ENCODE measurements around the gene ABR. TPM values are rescaled to one million over a fixed set of nuclear protein-coding genes. Genes with fewer than 3 reads are reported as not detected.

ABR gene
- total RNA-seq, 1 donor from 2014 or later: 70.9 TPM

DNA sequence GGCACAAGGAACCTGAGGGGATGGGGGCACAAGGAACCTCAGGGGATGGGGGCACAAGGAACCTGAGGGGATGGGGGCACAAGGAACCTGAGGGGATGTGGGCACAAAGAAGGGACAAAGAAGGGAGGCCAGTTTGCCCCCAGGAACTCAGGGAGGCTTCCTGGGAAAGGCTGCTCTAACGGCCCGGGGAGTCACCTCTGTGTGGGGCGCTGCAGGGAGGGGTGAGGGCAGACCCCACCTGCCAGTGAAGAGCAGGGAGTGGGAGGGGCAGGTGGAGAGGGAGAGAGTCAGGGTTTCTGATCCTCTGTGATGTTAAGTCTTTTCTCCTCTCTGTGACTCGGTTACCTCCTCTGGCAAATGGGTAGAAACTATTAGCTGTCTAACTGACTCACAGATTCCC is 125.1 kb downstream of the ABR start:
- Histone ChIP-seq H3K27me3 (ENCODE audit: insufficient read depth, low read length) (no peaks in the 10 kb centered on the region), H3K4me3 (ENCODE audit: insufficient read depth, low read depth, low read length) (no peak overlapping the region), H3K4me2 (ENCODE audit: low read length) (no peak overlapping the region), H4K20me1 (ENCODE audit: insufficient read depth, low read length) (peaks cover 36% of the 10 kb centered on the region), H3K9ac (ENCODE audit: low read length) (no peak overlapping the region), H3K9me3 (ENCODE audit: insufficient read depth, low read depth, low read length) (no peaks in the 10 kb centered on the region), H3K79me2 (ENCODE audit: insufficient read depth, low read length) (no peaks in the 10 kb centered on the region), H3K4me1 (ENCODE audit: insufficient read depth, low read length) (no peaks in the 10 kb centered on the region), H3K27ac (ENCODE audit: low read depth, low read length) (no peak overlapping the region), H3K36me3 (ENCODE audit: insufficient read depth, low read length) (peaks cover 22% of the 10 kb centered on the region), H2AFZ (ENCODE audit: low read depth, low read length) (no peak overlapping the region)
- Mint-ChIP-seq H3K4me1 (ENCODE audit: low read depth, unreplicated experiment) (no peaks in the 10 kb centered on the region), H3K27me3 (ENCODE audit: low read depth, unreplicated experiment) (no peaks in the 10 kb centered on the region), H3K36me3 (ENCODE audit: low read depth, unreplicated experiment) (peaks cover 24% of the 10 kb centered on the region), H3K4me3 (ENCODE audit: unreplicated experiment) (no peak overlapping the region), H3K9me3 (ENCODE audit: unreplicated experiment) (no peaks in the 10 kb centered on the region), H3K27ac (ENCODE audit: unreplicated experiment) (no peak overlapping the region)
- no peak for DNase-seq (ENCODE audit: low read depth)
- FAIRE-seq: no peak
- TF ChIP-seq CTCF (IDR thresholded peaks at IDR 0.05; ENCODE audit: insufficient read depth, low read depth, low read length) (no peak), EZH2 (IDR thresholded peaks at IDR 0.05; ENCODE audit: insufficient read depth, low read length) (no peak)

GRCh38 chr17:1053661-1054360 is 126.0 kb downstream of the ABR start:
- Histone ChIP-seq H3K79me2 (ENCODE audit: insufficient read depth, low read length) (no peaks in the 10 kb centered on the region), H3K27me3 (ENCODE audit: insufficient read depth, low read length) (no peaks in the 10 kb centered on the region), H3K36me3 (ENCODE audit: insufficient read depth, low read length) (peaks cover 19% of the 10 kb centered on the region), H3K9me3 (ENCODE audit: insufficient read depth, low read depth, low read length) (no peaks in the 10 kb centered on the region), H3K4me3 (ENCODE audit: insufficient read depth, low read depth, low read length) (no peak overlapping the region), H4K20me1 (ENCODE audit: insufficient read depth, low read length) (peaks cover 29% of the 10 kb centered on the region), H2AFZ (ENCODE audit: low read depth, low read length) (no peak overlapping the region), H3K27ac (ENCODE audit: low read depth, low read length) (no peak overlapping the region), H3K4me1 (ENCODE audit: insufficient read depth, low read length) (no peaks in the 10 kb centered on the region), H3K4me2 (ENCODE audit: low read length) (no peak overlapping the region), H3K9ac (ENCODE audit: low read length) (no peak overlapping the region)
- FAIRE-seq (no peak), DNase-seq (ENCODE audit: low read depth) (no peak)
- Mint-ChIP-seq H3K4me3 (ENCODE audit: unreplicated experiment) (no peak overlapping the region), H3K9me3 (ENCODE audit: unreplicated experiment) (no peaks in the 10 kb centered on the region), H3K36me3 (ENCODE audit: low read depth, unreplicated experiment) (peaks cover 21% of the 10 kb centered on the region), H3K27ac (ENCODE audit: unreplicated experiment) (no peak overlapping the region), H3K27me3 (ENCODE audit: low read depth, unreplicated experiment) (no peaks in the 10 kb centered on the region), H3K4me1 (ENCODE audit: low read depth, unreplicated experiment) (no peaks in the 10 kb centered on the region)
- TF ChIP-seq EZH2 (IDR thresholded peaks at IDR 0.05; ENCODE audit: insufficient read depth, low read length): no peak

GRCh38 chr17:1050996-1051925 is 128.5 kb downstream of the ABR start:
- no peak for FAIRE-seq
- peaks cover 10% of the 10 kb centered on the region for H3K36me3 ChIP-seq (ENCODE audit: insufficient read depth, low read length)

More at GRCh38 chr17:1050996-1051925, 128.5 kb downstream of the ABR start:
- Histone ChIP-seq H3K4me2 (ENCODE audit: low read length) (no peak overlapping the region), H2AFZ (ENCODE audit: low read depth, low read length) (no peak overlapping the region), H3K4me3 (ENCODE audit: insufficient read depth, low read depth, low read length) (no peak overlapping the region), H3K4me1 (ENCODE audit: insufficient read depth, low read length) (peaks cover 9% of the 10 kb centered on the region), H3K9ac (ENCODE audit: low read length) (no peak overlapping the region), H3K9me3 (ENCODE audit: insufficient read depth, low read depth, low read length) (no peaks in the 10 kb centered on the region), H3K79me2 (ENCODE audit: insufficient read depth, low read length) (no peaks in the 10 kb centered on the region), H3K27me3 (ENCODE audit: insufficient read depth, low read length) (no peaks in the 10 kb centered on the region), H4K20me1 (ENCODE audit: insufficient read depth, low read length) (peaks cover 36% of the 10 kb centered on the region), H3K27ac (ENCODE audit: low read depth, low read length) (no peak overlapping the region)
- no peaks in the 10 kb centered on the region for H3K27me3 Mint-ChIP-seq (ENCODE audit: low read depth, unreplicated experiment)
- H3K4me3 Mint-ChIP-seq (ENCODE audit: unreplicated experiment): no peak overlapping the region
- no peak for TF ChIP-seq EZH2 (IDR thresholded peaks at IDR 0.05; ENCODE audit: insufficient read depth, low read length)
- TF ChIP-seq CTCF (IDR thresholded peaks at IDR 0.05; ENCODE audit: insufficient read depth, low read depth, low read length): no peak
- DNase-seq (ENCODE audit: low read depth): no peak
- peaks cover 11% of the 10 kb centered on the region for H3K36me3 Mint-ChIP-seq (ENCODE audit: low read depth, unreplicated experiment)
- H3K9me3 Mint-ChIP-seq (ENCODE audit: unreplicated experiment): no peaks in the 10 kb centered on the region
- peaks cover 2% of the 10 kb centered on the region for H3K4me1 Mint-ChIP-seq (ENCODE audit: low read depth, unreplicated experiment)
- no peak overlapping the region for H3K27ac Mint-ChIP-seq (ENCODE audit: unreplicated experiment)

Data from astrocyte (in vitro differentiated cells and primary cell).